K562 (cell line): ENCODE data around the gene FYB1. TPM values are rescaled to one million over a fixed set of nuclear protein-coding genes. Genes with fewer than 3 reads are reported as not detected.
A peak's percentile ranks its signal among the peaks of the same experiment; 100 is the strongest.

ENCODE experiments used
- ETS2 ChIP-seq: IDR thresholded peaks from 2 replicates; pipeline ENCODE4 v1.6.1; 2016; ENCODE audit warnings: borderline replicate concordance, missing genetic modification characterization, mild to moderate bottlenecking, moderate library complexity, missing compliant biosample characterization; ENCODE audit not compliant: poor library complexity, severe bottlenecking
- GTF2A2 ChIP-seq: IDR thresholded peaks from 2 replicates; pipeline ENCODE4 v1.6.1; 2016; ENCODE audit warnings: mild to moderate bottlenecking, missing genetic modification characterization, missing compliant biosample characterization
- HMGN3 ChIP-seq: IDR thresholded peaks from 2 replicates; pipeline ENCODE4 v1.6.1; 2011; ENCODE audit warnings: borderline replicate concordance, low read depth, mild to moderate bottlenecking, mixed read lengths, low read length; ENCODE audit not compliant: insufficient read length; ENCODE audit errors: extremely low read depth
- HNRNPK ChIP-seq: fragments of 200-400 bp; formaldehyde crosslinking; IDR thresholded peaks from one replicate; pipeline ENCODE4 v1.6.1; 2018; ENCODE audit warnings: mild to moderate bottlenecking, low read depth, low read length; ENCODE audit not compliant: poor library complexity, severe bottlenecking
- PCBP2 ChIP-seq: fragments of 200-400 bp; formaldehyde crosslinking; IDR thresholded peaks from 2 replicates; pipeline ENCODE4 v1.6.1; 2018; ENCODE audit warnings: low read length, low read depth, mild to moderate bottlenecking, moderate library complexity; ENCODE audit not compliant: poor library complexity, severe bottlenecking
- TSC22D4 ChIP-seq: fragments of 450-650 bp; IDR thresholded peaks from 2 replicates; pipeline ENCODE4 v1.6.1; 2016; ENCODE audit warnings: missing genetic modification characterization, missing biosample characterization, control low read depth
- ZNF445 ChIP-seq: fragments of 250-450 bp; sonication (Bioruptor Pico); IDR thresholded peaks from 2 replicates; pipeline ENCODE4 v1.4.0; 2020; ENCODE audit warnings: low read depth, mild to moderate bottlenecking, moderate library complexity
- polyA plus RNA-seq, 8 experiments: library from polyadenylated mRNA; depleted of rRNA in 4 of 8; stranded (reverse) in 5 of 8; unstranded in 3 of 8; fragments of >200 nt; fragmentation: Nextera tagmentation in 2 of 8; fragmentation: Illumina TruSeq in 1 of 8; extraction: Ambion mirVana in 2 of 8; extraction: Trizol in 1 of 8; gene quantifications; 2 replicates each; pipeline versions ENCODE4 v1.2.1 to v1.2.3, GENCODE V29; 2011 to 2014; ENCODE audit warnings: inconsistent platforms in 1 of 8, missing spikeins in 1 of 8
- total RNA-seq, 7 experiments: library from RNA; depleted of rRNA in 6 of 7; stranded (reverse); fragments of >200 nt in 6 of 7; fragmentation: Illumina TruSeq in 2 of 7; extraction: Trizol in 2 of 7; gene quantifications; 2 replicates each; pipeline versions ENCODE4 v1.2.1 to v1.2.3, GENCODE V29; 2011 to 2021; ENCODE audit warnings: low replicate concordance in 1 of 7
- TF ChIP-seq, protein P1 (sequence below): sonication (generic); formaldehyde crosslinking; IDR thresholded peaks from 2 replicates; pipeline ENCODE4 v1.8.0; 2022; ENCODE audit warnings: missing genetic modification reagents, mild to moderate bottlenecking, moderate library complexity, borderline replicate concordance
- TF ChIP-seq, protein P2 (sequence below): fragments of 450-650 bp; IDR thresholded peaks from 2 replicates; pipeline ENCODE4 v1.6.1; 2016; ENCODE audit warnings: mild to moderate bottlenecking
- TF ChIP-seq, protein P3 (sequence below): sonication (generic); formaldehyde crosslinking; IDR thresholded peaks from 2 replicates; pipeline ENCODE4 v1.8.0; 2022; ENCODE audit warnings: missing genetic modification reagents, mild to moderate bottlenecking, borderline replicate concordance
- TF ChIP-seq, protein P4 (sequence below): sonication (generic); formaldehyde crosslinking; IDR thresholded peaks from 2 replicates; pipeline ENCODE4 v1.5.0; 2020; ENCODE audit warnings: missing genetic modification reagents
- TF ChIP-seq, protein P5 (sequence below): fragments of 250-450 bp; sonication (Bioruptor Pico); IDR thresholded peaks from 2 replicates; pipeline ENCODE4 v1.4.0; 2020; ENCODE audit warnings: mild to moderate bottlenecking, moderate library complexity, borderline replicate concordance
- TF ChIP-seq, protein P6 (sequence below), 2 experiments: fragments of 450-650 bp in 1 of 2; sonication (generic) in 1 of 2; formaldehyde crosslinking; conservative IDR thresholded peaks; 2 replicates each; pipeline versions ENCODE4 v1.4.0 to v1.8.1; 2020 to 2022; ENCODE audit warnings: mild to moderate bottlenecking in 1 of 2, missing genetic modification reagents in 1 of 2

Gene FYB1
- total and polyA plus RNA-seq, 9 of the 15 experiments (the other 6 are each of a cell fraction or from before 2014, with no cell fraction given) = 4.7 to 31.5 (median 9.7) TPM

DNA sequence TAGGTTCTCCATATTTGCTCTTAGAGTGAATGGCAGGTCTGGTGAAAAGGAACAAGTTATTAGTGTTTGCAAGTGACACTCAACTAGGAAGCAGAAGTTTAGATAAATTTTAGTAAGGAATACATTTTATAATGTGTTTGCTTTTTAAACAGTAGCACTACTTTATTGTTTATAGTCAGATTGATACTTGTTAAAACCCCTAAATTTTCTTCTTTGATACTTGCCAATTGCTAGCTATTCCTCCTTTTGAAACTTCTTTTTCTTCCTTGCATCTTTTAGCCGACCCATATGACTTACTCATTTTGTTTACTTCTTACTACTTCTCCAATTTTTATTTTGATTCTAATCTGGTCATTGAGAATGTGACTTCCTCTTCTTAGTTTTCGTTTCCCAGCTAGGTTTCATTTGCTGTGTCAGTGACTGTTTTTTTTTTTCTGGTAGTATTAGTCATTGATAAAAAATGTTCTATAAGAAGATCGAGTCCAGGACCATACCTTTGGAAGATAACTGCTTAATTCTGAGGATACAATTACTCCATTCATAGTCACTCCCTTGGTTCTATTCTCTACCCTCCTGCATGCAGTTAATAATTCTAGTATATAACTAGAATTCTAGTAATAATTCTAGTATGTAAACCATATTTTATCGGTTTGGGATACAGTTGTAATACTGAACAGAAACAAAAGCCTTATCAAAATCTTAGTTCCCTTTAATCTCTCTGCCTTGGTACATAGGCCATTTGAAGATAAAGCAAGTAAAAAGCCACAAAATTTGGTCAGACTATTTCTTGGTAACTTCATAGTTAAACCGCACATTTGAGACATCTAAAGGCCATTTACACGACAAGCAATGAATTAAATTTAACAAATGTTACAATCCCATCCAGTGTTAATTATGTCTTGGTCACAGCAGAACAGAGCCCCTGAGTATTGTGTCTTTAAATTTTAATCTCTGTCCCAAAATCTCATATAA is 142.3 kb downstream of the FYB1 start (continued):
- TF ChIP-seq ETS2 = no peak
- TF ChIP-seq, protein P1, sequence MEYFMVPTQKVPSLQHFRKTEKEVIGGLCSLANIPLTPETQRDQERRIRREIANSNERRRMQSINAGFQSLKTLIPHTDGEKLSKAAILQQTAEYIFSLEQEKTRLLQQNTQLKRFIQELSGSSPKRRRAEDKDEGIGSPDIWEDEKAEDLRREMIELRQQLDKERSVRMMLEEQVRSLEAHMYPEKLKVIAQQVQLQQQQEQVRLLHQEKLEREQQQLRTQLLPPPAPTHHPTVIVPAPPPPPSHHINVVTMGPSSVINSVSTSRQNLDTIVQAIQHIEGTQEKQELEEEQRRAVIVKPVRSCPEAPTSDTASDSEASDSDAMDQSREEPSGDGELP = no peak
- no peak for TF ChIP-seq HNRNPK
- TF ChIP-seq GTF2A2 = no peak
- TF ChIP-seq, protein P2, sequence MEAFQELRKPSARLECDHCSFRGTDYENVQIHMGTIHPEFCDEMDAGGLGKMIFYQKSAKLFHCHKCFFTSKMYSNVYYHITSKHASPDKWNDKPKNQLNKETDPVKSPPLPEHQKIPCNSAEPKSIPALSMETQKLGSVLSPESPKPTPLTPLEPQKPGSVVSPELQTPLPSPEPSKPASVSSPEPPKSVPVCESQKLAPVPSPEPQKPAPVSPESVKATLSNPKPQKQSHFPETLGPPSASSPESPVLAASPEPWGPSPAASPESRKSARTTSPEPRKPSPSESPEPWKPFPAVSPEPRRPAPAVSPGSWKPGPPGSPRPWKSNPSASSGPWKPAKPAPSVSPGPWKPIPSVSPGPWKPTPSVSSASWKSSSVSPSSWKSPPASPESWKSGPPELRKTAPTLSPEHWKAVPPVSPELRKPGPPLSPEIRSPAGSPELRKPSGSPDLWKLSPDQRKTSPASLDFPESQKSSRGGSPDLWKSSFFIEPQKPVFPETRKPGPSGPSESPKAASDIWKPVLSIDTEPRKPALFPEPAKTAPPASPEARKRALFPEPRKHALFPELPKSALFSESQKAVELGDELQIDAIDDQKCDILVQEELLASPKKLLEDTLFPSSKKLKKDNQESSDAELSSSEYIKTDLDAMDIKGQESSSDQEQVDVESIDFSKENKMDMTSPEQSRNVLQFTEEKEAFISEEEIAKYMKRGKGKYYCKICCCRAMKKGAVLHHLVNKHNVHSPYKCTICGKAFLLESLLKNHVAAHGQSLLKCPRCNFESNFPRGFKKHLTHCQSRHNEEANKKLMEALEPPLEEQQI = peak; percentile 31; the same call in 1 of the 2 replicates
- TF ChIP-seq, protein P3, sequence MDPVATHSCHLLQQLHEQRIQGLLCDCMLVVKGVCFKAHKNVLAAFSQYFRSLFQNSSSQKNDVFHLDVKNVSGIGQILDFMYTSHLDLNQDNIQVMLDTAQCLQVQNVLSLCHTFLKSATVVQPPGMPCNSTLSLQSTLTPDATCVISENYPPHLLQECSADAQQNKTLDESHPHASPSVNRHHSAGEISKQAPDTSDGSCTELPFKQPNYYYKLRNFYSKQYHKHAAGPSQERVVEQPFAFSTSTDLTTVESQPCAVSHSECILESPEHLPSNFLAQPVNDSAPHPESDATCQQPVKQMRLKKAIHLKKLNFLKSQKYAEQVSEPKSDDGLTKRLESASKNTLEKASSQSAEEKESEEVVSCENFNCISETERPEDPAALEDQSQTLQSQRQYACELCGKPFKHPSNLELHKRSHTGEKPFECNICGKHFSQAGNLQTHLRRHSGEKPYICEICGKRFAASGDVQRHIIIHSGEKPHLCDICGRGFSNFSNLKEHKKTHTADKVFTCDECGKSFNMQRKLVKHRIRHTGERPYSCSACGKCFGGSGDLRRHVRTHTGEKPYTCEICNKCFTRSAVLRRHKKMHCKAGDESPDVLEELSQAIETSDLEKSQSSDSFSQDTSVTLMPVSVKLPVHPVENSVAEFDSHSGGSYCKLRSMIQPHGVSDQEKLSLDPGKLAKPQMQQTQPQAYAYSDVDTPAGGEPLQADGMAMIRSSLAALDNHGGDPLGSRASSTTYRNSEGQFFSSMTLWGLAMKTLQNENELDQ = no peak
- TF ChIP-seq HMGN3 = no peak
- no peak for TF ChIP-seq ZNF445 (CRISPR knock-in tag)
- TF ChIP-seq, protein P4, sequence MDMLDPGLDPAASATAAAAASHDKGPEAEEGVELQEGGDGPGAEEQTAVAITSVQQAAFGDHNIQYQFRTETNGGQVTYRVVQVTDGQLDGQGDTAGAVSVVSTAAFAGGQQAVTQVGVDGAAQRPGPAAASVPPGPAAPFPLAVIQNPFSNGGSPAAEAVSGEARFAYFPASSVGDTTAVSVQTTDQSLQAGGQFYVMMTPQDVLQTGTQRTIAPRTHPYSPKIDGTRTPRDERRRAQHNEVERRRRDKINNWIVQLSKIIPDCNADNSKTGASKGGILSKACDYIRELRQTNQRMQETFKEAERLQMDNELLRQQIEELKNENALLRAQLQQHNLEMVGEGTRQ (CRISPR knock-in tag) = no peak
- TF ChIP-seq TSC22D4 (tag) = no peak
- no peak for TF ChIP-seq PCBP2
- TF ChIP-seq, protein P5, sequence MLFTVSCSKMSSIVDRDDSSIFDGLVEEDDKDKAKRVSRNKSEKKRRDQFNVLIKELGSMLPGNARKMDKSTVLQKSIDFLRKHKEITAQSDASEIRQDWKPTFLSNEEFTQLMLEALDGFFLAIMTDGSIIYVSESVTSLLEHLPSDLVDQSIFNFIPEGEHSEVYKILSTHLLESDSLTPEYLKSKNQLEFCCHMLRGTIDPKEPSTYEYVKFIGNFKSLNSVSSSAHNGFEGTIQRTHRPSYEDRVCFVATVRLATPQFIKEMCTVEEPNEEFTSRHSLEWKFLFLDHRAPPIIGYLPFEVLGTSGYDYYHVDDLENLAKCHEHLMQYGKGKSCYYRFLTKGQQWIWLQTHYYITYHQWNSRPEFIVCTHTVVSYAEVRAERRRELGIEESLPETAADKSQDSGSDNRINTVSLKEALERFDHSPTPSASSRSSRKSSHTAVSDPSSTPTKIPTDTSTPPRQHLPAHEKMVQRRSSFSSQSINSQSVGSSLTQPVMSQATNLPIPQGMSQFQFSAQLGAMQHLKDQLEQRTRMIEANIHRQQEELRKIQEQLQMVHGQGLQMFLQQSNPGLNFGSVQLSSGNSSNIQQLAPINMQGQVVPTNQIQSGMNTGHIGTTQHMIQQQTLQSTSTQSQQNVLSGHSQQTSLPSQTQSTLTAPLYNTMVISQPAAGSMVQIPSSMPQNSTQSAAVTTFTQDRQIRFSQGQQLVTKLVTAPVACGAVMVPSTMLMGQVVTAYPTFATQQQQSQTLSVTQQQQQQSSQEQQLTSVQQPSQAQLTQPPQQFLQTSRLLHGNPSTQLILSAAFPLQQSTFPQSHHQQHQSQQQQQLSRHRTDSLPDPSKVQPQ = no peak
- TF ChIP-seq, protein P6, sequence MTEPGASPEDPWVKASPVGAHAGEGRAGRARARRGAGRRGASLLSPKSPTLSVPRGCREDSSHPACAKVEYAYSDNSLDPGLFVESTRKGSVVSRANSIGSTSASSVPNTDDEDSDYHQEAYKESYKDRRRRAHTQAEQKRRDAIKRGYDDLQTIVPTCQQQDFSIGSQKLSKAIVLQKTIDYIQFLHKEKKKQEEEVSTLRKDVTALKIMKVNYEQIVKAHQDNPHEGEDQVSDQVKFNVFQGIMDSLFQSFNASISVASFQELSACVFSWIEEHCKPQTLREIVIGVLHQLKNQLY (CRISPR knock-in tag; conservative IDR thresholded peaks at IDR 0.05) = no peak
